Cardiac muscle cell (in vitro differentiated cells and primary cell): ENCODE measurements around the gene FGGY. TPM values are rescaled to one million over a fixed set of nuclear protein-coding genes. Genes with fewer than 3 reads are reported as not detected.
A peak's percentile ranks its signal among the peaks of the same experiment; 100 is the strongest.

ENCODE experiments used
- DNase-seq, 2 donors: peaks; one replicate each; pipeline versions ENCODE4 v3.0.0 to v3.0.0-alpha.2; 2010 to 2017; ENCODE audit warnings: low read depth in 1 of 2, low spot score in 1 of 2
- H3K27ac ChIP-seq: fragments of 200-600 bp; sonication (generic); 2 replicates; pipeline ENCODE4 v1.5.1; 2016
- H3K27me3 ChIP-seq: fragments of 200-600 bp; sonication (generic); 2 replicates; pipeline ENCODE4 v1.6.0; 2016; ENCODE audit warnings: control low read depth
- H3K36me3 ChIP-seq: fragments of 200-600 bp; sonication (generic); 2 replicates; pipeline ENCODE4 v1.5.1; 2016; ENCODE audit warnings: control low read depth
- H3K4me1 ChIP-seq: fragments of 200-600 bp; sonication (generic); 2 replicates; pipeline ENCODE4 v1.8.1; 2017; ENCODE audit warnings: low read depth, mild to moderate bottlenecking, mixed run types
- H3K4me3 ChIP-seq: fragments of 200-600 bp; sonication (generic); 2 replicates; pipeline ENCODE4 v1.5.1; 2016; ENCODE audit warnings: mild to moderate bottlenecking
- H3K9me3 ChIP-seq: fragments of 200-600 bp; sonication (generic); 2 replicates; pipeline ENCODE4 v1.5.1; 2017; ENCODE audit warnings: low read depth, mild to moderate bottlenecking, control low read depth
- polyA plus RNA-seq: library from polyadenylated mRNA; unstranded; fragments of >200 nt; fragmentation: Nextera tagmentation; extraction: Ambion mirVana; gene quantifications from 2 replicates; pipeline ENCODE4 v1.2.1, GENCODE V29; 2016
- total RNA-seq: library from RNA; depleted of rRNA; stranded (reverse); fragments of >200 nt; gene quantifications from 2 replicates; pipeline ENCODE4 v1.2.3, GENCODE V29; 2016
- TF ChIP-seq, protein P1 (sequence below): IDR thresholded peaks from 2 replicates; pipeline ENCODE4 v1.5.1; 2012; ENCODE audit warnings: low read depth, mild to moderate bottlenecking, low read length

The FGGY gene
- total and polyA plus RNA-seq, 2 experiments from 2014 or later, result 9.8 to 14.5 TPM

DNA sequence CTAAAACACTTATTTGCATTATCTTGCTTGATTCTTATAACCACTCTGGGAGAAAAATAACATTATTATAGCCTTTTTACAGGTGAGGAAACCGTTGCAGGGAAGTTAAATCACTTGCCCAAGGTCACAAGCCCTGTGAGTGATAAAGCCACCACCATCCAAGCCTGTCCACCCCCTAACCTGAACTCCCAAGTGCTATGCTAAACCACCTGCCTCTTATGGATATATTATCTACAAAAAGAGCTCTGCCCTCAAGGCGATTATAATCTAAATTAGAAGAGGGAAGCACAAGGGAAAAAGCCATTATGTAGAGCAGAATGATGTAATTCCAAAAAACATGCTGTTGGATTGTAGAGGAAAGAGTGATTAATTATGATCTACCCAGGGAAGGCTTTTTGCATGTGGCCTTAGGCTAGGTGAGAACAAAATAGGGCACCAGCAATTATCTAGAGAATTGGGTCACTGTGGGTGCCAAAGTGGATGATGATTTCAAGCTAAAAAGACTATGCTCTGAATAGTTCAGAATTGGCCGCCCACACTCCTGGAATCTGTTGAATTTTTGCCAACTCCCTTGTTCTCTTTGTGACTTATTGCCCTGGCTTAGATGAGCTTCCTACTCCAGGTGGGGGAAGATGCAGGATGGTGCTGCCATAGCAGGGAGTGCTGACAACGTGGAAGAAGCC, 205.3 kb downstream of the FGGY start:
- H3K27ac ChIP-seq, result no peak overlapping the region
- DNase-seq, result peak in 1 of 2 donors; percentile 20
- H3K9me3 ChIP-seq, result no peaks in the 10 kb centered on the region
- no peak overlapping the region for H3K4me3 ChIP-seq
- TF ChIP-seq, protein P1, sequence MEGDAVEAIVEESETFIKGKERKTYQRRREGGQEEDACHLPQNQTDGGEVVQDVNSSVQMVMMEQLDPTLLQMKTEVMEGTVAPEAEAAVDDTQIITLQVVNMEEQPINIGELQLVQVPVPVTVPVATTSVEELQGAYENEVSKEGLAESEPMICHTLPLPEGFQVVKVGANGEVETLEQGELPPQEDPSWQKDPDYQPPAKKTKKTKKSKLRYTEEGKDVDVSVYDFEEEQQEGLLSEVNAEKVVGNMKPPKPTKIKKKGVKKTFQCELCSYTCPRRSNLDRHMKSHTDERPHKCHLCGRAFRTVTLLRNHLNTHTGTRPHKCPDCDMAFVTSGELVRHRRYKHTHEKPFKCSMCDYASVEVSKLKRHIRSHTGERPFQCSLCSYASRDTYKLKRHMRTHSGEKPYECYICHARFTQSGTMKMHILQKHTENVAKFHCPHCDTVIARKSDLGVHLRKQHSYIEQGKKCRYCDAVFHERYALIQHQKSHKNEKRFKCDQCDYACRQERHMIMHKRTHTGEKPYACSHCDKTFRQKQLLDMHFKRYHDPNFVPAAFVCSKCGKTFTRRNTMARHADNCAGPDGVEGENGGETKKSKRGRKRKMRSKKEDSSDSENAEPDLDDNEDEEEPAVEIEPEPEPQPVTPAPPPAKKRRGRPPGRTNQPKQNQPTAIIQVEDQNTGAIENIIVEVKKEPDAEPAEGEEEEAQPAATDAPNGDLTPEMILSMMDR, result no peak
- no peaks in the 10 kb centered on the region for H3K4me1 ChIP-seq
- H3K27me3 ChIP-seq, result no peaks in the 10 kb centered on the region
- H3K36me3 ChIP-seq, result no peaks in the 10 kb centered on the region

DNA sequence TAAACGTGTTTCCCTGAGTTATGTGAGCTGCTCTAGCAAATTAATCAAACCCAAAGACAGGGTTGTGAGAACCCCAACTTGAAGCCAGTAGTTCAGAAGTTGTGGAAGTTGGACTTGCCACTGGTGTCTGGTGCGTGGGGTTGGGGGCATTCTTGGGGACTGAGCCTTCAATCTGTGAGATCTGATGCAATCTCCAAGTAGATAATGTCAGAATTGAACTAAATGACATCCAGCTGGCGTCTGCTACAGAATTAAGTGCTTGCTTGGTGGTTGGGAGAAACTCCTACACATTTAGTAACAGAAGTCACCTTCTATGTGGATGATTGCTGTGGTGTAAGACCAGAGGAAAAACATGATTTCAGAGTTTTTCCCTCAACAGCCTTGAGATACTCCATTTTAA, 207.4 kb downstream of the FGGY start:
- H3K27ac ChIP-seq, result no peak overlapping the region
- no peak for DNase-seq
- no peaks in the 10 kb centered on the region for H3K36me3 ChIP-seq
- no peaks in the 10 kb centered on the region for H3K4me1 ChIP-seq
- no peaks in the 10 kb centered on the region for H3K9me3 ChIP-seq
- TF ChIP-seq, protein P1, result no peak
- no peaks in the 10 kb centered on the region for H3K27me3 ChIP-seq
- no peak overlapping the region for H3K4me3 ChIP-seq

DNA sequence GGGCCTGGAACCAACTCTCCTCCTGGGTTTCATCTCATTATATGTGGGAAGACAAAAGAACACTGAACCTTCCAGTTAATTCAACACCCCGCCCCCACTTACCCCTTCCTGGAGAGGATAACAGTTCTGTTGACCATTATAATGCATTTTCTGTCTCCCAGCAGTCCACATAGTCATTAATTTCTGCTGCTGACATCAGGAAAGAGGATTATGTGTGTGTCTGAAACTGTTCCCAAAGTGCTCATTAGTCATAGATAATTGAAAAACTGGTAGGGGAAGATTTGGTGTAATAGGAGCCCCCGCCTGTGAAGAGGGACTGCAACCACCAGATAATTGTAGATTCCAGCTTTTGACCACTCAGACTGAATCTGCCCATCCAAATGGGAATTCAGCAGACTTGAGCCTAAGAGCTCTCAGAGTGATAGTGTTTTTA, 208.7 kb downstream of the FGGY start:
- peak in 1 of 2 donors; percentile 12 for DNase-seq
- Histone ChIP-seq H3K27me3 (no peaks in the 10 kb centered on the region), H3K36me3 (no peaks in the 10 kb centered on the region), H3K4me1 (no peaks in the 10 kb centered on the region), H3K4me3 (no peak overlapping the region), H3K27ac (no peak overlapping the region), H3K9me3 (no peaks in the 10 kb centered on the region)
- TF ChIP-seq, protein P1, result no peak

DNA sequence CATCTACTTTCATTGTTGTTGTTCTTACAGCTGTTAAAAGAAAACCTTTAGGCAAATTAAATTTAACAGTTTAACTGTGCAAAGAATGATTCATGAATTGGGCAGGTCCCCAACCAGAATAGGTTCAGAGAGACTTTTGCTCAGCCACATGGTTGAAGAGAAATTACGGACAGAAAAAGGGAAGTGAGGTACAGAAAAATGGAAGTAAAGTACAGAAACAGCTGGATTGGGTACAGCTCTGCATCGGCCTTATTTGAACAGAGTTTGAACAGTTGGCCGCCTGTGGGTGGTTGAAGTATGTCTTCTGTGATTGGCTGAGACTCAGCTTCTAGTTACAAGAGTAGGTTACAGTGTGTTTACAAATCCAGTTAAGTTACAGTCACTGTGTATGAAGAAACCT, 210.1 kb downstream of the FGGY start:
- no peaks in the 10 kb centered on the region for H3K4me1 ChIP-seq
- TF ChIP-seq, protein P1, result no peak
- H3K27ac ChIP-seq, result no peak overlapping the region
- no peaks in the 10 kb centered on the region for H3K9me3 ChIP-seq
- H3K4me3 ChIP-seq, result no peak overlapping the region
- H3K36me3 ChIP-seq, result no peaks in the 10 kb centered on the region
- H3K27me3 ChIP-seq, result no peaks in the 10 kb centered on the region
- DNase-seq, result peak in 1 of 2 donors; percentile 40

DNA sequence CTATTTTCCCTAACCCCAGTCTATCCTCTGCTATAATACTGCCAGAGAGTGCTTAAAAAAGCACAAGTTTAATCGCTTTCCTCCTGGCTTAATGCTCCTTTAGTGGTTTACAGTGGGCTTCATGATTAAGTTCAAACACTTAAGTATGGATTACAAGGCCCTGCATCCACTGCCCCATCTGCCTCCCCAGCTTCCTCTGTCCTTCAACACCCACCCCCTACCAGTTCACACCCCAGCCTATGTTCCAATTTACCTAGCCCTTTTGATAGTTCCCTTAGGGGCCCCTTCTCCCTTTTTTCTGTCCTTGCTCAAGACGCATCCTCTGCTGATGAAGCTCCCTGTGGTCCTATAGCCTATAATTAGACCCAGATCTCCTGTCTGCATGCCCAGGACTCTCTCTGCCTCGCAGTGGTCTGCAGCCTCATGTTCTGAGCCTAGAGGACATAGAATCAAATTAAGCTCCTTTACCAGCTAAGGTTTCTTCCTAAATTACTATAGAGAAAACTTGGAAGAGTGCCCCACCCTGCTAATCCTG, 212.5 kb downstream of the FGGY start:
- H3K9me3 ChIP-seq, result no peaks in the 10 kb centered on the region
- H3K4me1 ChIP-seq, result no peaks in the 10 kb centered on the region
- TF ChIP-seq, protein P1, result no peak
- H3K36me3 ChIP-seq, result no peaks in the 10 kb centered on the region
- H3K27ac ChIP-seq, result no peak overlapping the region
- H3K27me3 ChIP-seq, result no peaks in the 10 kb centered on the region
- DNase-seq, result no peak
- no peak overlapping the region for H3K4me3 ChIP-seq
